ENCODE data around the gene SV2A.
"Not testable (repeated sequence)": the region's sequence is repeated elsewhere in the genome, so short reads cannot be mapped to it uniquely, and the experiment has no call there.

Gene SV2A

DNA sequence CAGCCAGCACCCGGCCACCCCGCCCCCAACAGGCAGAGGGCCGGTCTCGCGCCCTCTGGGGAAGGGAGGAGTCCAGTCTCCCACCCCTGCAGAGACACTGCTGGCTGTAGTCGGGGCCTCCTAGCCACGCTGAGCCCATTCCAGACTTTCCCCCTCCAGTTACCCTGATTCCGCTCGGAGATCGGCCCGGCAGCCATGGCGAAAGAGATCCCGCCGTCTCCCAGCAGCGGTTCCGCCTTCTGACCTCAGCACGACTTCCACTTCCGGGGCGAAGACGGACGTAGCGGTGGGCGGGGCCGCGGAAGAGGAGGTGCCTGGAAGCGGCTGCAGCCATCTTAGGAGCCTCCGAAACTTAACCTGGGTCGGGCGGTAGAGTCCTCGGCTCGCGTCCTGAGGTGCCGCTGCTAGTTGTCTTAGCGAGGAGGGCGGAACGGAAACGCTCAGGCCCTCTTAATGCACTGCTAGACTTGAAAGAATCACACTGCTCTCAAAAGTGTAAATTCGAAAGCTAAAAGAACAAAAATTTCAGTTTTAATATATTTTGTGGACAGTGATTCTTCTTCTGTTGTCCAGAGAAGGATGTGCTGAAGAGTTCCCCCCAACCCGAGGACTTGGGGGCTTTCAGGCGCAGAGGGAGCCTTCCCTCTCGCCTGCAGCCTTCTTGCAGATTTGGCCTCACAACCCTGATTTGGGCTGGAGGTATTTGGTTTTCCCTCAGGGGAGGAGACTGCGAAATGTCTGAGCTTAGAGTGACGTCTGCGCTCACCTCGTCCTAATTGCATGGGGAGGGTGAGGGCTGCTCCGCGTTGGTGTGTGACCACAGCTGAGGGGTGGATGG is 10.1 kb upstream of the SV2A start, which contains the start of gene SF3B4:
TSS of gene SF3B4 (minus strand) at position 241 of the 838 bp plus-strand sequence. CDS start at position 197, 44 bp downstream.
- peak; percentile 92 for DNase-seq

GRCh38 chr1:149927056-149927562 is 9.5 kb upstream of the SV2A start:
- DNase-seq, result no peak

DNA sequence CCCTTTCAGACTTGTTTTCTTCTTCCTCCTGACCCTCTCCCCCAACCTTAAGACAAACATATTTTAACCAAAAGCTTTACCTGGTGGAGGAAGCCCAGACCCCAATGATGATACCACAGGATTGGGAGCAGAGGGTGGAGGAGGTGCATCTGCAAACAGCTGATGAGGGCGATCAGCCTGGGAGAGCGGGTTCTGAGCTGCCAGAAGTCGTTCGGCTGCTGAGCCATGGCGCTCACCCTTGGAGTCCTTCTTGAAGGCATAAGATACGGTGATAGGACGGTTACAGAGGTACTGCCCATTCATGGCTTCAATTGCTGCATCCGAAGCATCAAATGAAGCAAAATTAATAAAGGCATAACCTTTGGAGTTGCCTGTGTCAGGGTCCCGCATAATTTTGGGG is 8.7 kb upstream of the SV2A start:
- no peak for DNase-seq

- no peak for DNase-seq
These were observed 8.1 kb upstream of the SV2A start for GRCh38 chr1:149925751-149926150.

GRCh38 chr1:149925345-149925744 is 7.7 kb upstream of the SV2A start:
- no peak for DNase-seq

- no peak for DNase-seq
These were observed 6.0 kb upstream of the SV2A start for GRCh38 chr1:149923626-149924025.

GRCh38 chr1:149916898-149917252 is 769 bp downstream of the SV2A start:
- no peak for DNase-seq

DNA sequence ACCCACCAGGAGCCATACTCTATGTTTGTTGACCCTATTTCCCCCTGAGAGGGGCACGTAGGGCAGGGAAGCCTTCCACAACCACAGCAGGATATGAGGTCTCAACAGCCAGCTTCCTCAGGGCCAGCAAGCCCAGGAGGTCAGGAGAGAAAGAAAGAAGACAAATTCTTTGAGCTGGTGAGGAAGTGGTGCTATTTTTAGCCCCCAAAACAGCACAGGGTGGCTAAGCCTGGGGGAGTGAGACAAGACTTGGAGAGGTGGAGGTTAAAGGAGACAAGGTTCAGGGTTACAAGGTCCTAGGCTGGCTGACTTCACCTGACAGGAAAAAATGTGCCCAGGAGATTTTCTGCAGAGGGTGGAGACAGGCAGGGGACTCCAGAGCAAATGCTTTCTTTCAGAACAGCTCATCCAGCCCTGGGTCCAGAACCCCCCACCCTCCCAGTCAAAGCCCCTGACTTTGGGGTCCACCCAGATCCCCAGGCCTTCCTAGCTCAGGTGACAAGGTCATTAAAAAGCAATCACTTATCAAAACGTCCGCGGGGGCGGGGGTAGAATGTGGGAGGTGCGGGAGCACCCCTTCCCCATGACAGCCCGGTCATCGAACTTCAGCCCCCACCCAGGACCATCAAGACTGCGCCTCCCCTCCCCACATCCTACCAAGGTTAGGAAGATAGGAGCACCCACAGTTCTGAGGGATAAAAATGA is 1.3 kb downstream of the SV2A start:
- DNase-seq, result no peak

GRCh38 chr1:149915429-149916192 is 2.0 kb downstream of the SV2A start:
- DNase-seq, result no peak

DNA sequence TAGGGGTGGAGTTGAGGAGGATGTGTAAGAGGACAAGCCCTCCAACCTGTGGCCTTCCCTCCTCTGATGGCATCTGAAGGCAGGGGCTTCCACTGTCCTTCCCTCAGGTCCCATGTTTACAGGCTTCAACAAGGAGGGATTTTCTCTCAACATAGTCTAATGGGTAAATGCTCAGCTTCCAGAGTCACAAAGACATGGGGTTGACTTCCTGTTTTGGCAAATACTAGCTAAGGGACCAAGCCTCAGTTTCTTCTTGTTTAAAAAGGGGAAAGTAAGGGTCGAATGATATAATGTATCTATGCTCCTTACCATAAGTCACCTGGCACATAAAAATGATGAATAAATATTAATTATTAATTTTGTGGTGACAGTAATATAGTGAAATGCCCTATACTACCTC is 3.1 kb downstream of the SV2A start:
- no peak for DNase-seq

- no peak for DNase-seq
These were observed 11.0 kb downstream of the SV2A start for GRCh38 chr1:149906570-149907075.

DNA sequence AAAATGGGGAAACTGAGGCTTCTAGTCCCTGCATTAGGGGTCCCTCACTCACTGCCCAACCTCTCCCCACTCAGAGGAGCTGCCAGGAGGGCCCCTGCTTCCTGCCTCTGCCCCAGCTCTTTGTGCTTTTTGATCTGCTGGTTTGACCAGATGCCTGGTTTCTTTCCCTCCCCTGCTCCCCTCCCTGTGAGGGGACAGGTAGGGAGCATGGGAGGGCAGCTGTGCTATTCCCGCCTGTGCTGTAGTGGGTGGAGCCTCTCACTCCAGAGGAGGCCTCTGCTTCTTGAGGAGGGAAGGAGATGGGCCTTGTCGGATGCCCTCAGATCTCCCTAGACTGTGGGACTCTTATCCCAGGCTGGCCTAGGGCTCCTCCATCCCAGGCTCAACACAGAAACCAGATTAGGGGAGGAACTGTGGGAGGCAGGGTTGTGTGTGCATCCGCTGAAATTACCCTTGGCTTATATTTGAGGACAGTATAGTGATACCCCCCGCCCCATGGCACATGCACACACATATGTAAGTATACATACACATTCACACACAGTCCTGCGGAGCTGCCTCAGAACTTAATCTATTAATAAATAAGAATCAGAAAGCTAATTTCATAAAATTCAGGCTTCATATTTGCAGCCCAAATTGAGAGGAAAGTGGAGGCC is 13.7 kb downstream of the SV2A start:
- no peak for DNase-seq

- DNase-seq, result peak; percentile 88
These were observed 18.0 kb downstream of the SV2A start, which contains the start of gene BOLA1 for GRCh38 chr1:149899460-149900284. Gene BOLA1, plus strand, starts transcription at chr1:149899568. Its CDS starts 492 bp downstream, at chr1:149900060.

GRCh38 chr1:149896575-149896974 is 21.1 kb downstream of the SV2A start:
- DNase-seq, result no peak

DNA sequence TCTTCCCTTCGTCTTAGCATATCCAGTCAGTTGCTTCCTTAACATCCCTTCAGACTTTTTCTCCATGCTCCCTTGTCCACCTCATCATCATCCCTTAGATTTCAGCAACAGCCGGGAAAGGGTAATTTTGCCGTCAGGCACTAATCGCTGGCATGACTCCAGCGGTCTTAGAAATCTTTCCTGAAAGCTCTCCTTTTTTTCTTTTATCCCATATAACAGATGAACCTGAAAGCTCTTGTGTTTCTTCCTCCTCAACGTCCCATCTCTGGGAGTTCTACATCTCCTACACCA is 28.7 kb downstream of the SV2A start:
- DNase-seq, result no peak

GRCh38 chr1:149888247-149888998 is 29.2 kb downstream of the SV2A start:
- peak; percentile 73 for DNase-seq

DNA sequence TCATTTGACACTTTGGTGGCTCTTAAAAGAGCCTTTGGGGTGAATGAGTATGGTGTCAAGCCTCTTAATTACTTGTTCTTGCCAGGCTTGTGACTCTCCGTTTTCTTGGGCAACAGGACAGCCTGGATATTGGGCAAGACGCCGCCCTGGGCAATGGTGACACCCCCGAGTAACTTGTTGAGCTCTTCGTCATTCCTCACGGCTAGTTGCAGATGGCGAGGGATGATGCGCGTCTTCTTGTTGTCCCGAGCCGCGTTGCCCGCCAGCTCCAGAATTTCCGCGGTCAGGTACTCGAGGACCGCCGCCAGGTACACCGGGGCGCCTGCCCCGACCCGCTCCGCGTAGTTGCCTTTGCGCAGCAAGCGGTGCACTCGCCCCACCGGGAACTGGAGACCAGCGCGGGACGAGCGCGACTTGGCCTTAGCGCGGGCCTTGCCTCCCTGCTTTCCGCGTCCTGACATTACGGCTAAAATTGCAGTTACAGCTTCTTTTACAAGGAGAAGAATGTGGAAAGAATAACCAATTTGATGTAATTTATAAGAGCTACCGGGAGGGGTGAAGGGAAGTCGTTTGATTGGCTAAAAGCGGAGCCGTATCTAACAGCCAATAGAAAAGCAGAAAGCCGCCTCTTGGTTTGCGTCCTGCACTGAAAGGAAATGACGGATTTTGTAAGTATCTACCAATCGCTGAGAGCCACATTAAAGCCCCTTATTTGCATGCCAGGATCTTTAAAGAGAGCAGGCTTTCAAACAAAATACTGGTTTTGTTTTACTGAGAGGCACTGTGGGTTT is 30.0 kb downstream of the SV2A start:
- peak; percentile 95 for DNase-seq

DNA sequence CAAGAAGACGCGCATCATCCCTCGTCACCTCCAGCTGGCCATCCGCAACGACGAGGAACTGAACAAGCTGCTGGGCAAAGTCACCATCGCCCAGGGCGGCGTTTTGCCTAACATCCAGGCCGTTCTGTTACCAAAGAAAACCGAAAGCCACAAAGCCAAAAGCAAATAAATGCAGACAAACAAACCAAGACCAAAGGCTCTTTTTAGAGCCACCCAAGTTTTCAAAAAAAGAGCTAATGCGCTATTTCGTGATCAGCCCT is 30.5 kb downstream of the SV2A start:
- DNase-seq, result not testable (repeated sequence)

- peak; percentile 98 for DNase-seq
These were observed 31.0 kb downstream of the SV2A start for GRCh38 chr1:149886396-149887195.

- not testable (repeated sequence) for DNase-seq
These were observed 31.6 kb downstream of the SV2A start for GRCh38 chr1:149886121-149886395.
